Peyer's patch (tissue), 4 donors: ENCODE measurements around the gene CA10. TPM values are rescaled to one million over a fixed set of nuclear protein-coding genes. Genes with fewer than 3 reads are reported as not detected.

Experiments used
- DNase-seq, 3 donors: peaks; one replicate each; pipeline ENCODE4 v3.0.0-alpha.2; 2017 to 2019
- H3K27ac ChIP-seq, 4 donors: fragments of 200-600 bp; sonication (generic); one replicate each; pipeline ENCODE4 v1.5.1; 2016 to 2019
- H3K27me3 ChIP-seq, 2 donors: fragments of 200-600 bp; sonication (generic); one replicate each; pipeline ENCODE4 v1.5.1; 2019
- H3K36me3 ChIP-seq, 3 donors: fragments of 200-600 bp; sonication (generic); one replicate each; pipeline ENCODE4 v1.5.1; 2016 to 2019
- H3K4me1 ChIP-seq, 4 donors: fragments of 200-600 bp; sonication (generic); one replicate each; pipeline ENCODE4 v1.5.1; 2016 to 2019
- H3K4me3 ChIP-seq, 4 donors: fragments of 200-600 bp; sonication (generic); 1 replicate in 3 of 4; 2 replicates in 1 of 4; pipeline ENCODE4 v1.5.1; 2016 to 2019; ENCODE audit warnings: mild to moderate bottlenecking in 1 of 4
- H3K9me3 ChIP-seq, 4 donors: fragments of 200-600 bp; sonication (generic); one replicate each; pipeline ENCODE4 v1.5.1; 2016 to 2019; ENCODE audit warnings: mild to moderate bottlenecking in 1 of 4
- CTCF ChIP-seq, 6 experiments: fragments of 450-650 bp in 4 of 6; fragments of 200-600 bp in 2 of 6; sonication (generic) in 1 of 6; IDR thresholded peaks; one replicate each; pipeline ENCODE4 v1.5.1; 2017 to 2019; ENCODE audit warnings: antibody characterized with exemption in 6 of 6, mild to moderate bottlenecking in 3 of 6, moderate library complexity in 1 of 6
- POLR2A ChIP-seq, 2 donors: fragments of 450-650 bp; IDR thresholded peaks; one replicate each; pipeline ENCODE4 v1.5.1; 2017; ENCODE audit warnings: antibody characterized with exemption in 2 of 2, mild to moderate bottlenecking in 2 of 2, moderate library complexity in 2 of 2
- total RNA-seq, 4 donors: library from RNA; depleted of rRNA; stranded (reverse); fragments of >200 nt; gene quantifications; one replicate each; pipeline ENCODE4 v1.1.0, GENCODE V29; 2016

The CA10 gene
- total RNA-seq, 4 donors from 2014 or later, result 1.4 to 1.7 TPM; not detected in 2

DNA sequence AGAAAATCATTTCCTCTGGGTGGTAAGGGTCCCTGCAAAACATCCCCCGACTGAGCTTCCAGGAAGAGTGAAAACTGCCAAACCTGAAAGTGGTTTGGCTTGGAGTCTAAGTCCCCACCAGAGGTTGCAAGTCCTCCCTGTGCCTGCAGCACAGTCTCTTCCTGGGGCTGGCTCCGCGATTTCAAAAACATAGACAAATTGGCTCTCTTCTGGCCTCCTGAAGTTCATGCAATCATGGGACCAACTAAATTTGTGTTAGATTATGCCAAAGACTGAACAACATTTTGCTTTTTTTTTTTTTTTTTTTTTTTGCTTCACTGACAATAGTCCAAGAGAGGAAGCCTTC is 447.9 kb downstream of the CA10 start:
- no peaks in the 10 kb centered on the region for H3K9me3 ChIP-seq
- H3K4me3 ChIP-seq, result no peak overlapping the region

GRCh38 chr17:51709694-51710633 is 448.6 kb downstream of the CA10 start:
- no peaks in the 10 kb centered on the region for H3K9me3 ChIP-seq
- no peaks in the 10 kb centered on the region for H3K36me3 ChIP-seq
- TF ChIP-seq POLR2A (IDR thresholded peaks at IDR 0.05) (no peak), CTCF (IDR thresholded peaks at IDR 0.05) (no peak)
- H3K27me3 ChIP-seq, result no peaks in the 10 kb centered on the region
- no peak for DNase-seq
- no peaks in the 10 kb centered on the region for H3K4me1 ChIP-seq
- no peak overlapping the region for H3K27ac ChIP-seq
- H3K4me3 ChIP-seq, result no peak overlapping the region

More for the DNA sequence above, 447.9 kb downstream of the CA10 start:
- DNase-seq, result no peak
- H3K27me3 ChIP-seq, result no peaks in the 10 kb centered on the region
- no peaks in the 10 kb centered on the region for H3K36me3 ChIP-seq
- H3K27ac ChIP-seq, result no peak overlapping the region
- no peaks in the 10 kb centered on the region for H3K4me1 ChIP-seq
- TF ChIP-seq CTCF (IDR thresholded peaks at IDR 0.05), result no peak
- TF ChIP-seq POLR2A (IDR thresholded peaks at IDR 0.05), result no peak

DNA sequence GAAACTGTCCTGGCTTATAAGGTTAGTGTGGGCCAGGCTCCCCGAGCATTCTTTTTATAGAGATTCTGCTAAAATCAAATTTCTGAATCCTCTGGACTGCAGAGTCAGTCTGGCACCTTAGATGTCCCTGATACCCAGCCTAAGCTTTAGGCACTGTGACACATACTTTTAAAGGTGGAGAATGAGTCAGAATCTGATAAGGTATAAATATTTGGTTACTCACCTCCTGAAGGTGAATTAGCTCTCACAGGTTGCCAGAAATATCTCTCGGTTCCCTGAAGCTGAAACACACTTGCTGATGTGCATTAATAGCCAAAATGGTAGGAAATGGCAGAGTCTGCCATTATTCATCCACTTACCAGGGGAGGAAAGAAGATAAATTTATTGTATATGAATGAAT is 451.3 kb downstream of the CA10 start:
- H3K9me3 ChIP-seq, result no peaks in the 10 kb centered on the region
- H3K4me3 ChIP-seq, result no peak overlapping the region
- no peak overlapping the region for H3K27ac ChIP-seq
- no peaks in the 10 kb centered on the region for H3K27me3 ChIP-seq
- DNase-seq, result no peak
- H3K36me3 ChIP-seq, result no peaks in the 10 kb centered on the region
- no peaks in the 10 kb centered on the region for H3K4me1 ChIP-seq
- TF ChIP-seq POLR2A (IDR thresholded peaks at IDR 0.05) (no peak), CTCF (IDR thresholded peaks at IDR 0.05) (no peak)

- Histone ChIP-seq H3K4me3 (no peak overlapping the region), H3K9me3 (no peaks in the 10 kb centered on the region), H3K36me3 (no peaks in the 10 kb centered on the region), H3K4me1 (no peaks in the 10 kb centered on the region), H3K27me3 (no peaks in the 10 kb centered on the region), H3K27ac (no peak overlapping the region)
- DNase-seq, result no peak
- TF ChIP-seq CTCF (IDR thresholded peaks at IDR 0.05) (no peak), POLR2A (IDR thresholded peaks at IDR 0.05) (no peak)
Measured at GRCh38 chr17:51706093-51706492, 452.4 kb downstream of the CA10 start.

- Histone ChIP-seq H3K27ac (no peak overlapping the region), H3K9me3 (no peaks in the 10 kb centered on the region), H3K27me3 (no peaks in the 10 kb centered on the region), H3K4me3 (no peak overlapping the region), H3K4me1 (no peaks in the 10 kb centered on the region), H3K36me3 (no peaks in the 10 kb centered on the region)
- TF ChIP-seq CTCF (IDR thresholded peaks at IDR 0.05), result no peak
- TF ChIP-seq POLR2A (IDR thresholded peaks at IDR 0.05), result no peak
- no peak for DNase-seq
Measured at GRCh38 chr17:51703361-51704341, 454.9 kb downstream of the CA10 start.
